HepG2 (cell line): ENCODE results near the gene COL5A2. TPM values are rescaled to one million over a fixed set of nuclear protein-coding genes. Genes with fewer than 3 reads are reported as not detected.

Source experiments
- ATAC-seq: fragments of 200-7000 bp; cut with Tn5 transposase; 3 replicates; pipeline ENCODE4 v1.9.1; 2020; ENCODE audit warnings: mild to moderate bottlenecking, moderate library complexity
- BruUV-seq: library from RNA; stranded (reverse); fragments of 400-500 nt; replicated peaks from 2 replicates; lab custom pipeline; 2021; lab: Mats Ljungman, UMichigan
- CTCF ChIA-PET: fragments of 300-600 bp; formaldehyde crosslinking; extraction: SDS; loops from one replicate; lab custom pipeline; 2021; ENCODE audit warnings: low total read pairs, inconsistent platforms, low intra/inter-chr PET ratio; lab: Yijun Ruan, JAX
- POLR2A ChIA-PET: fragments of 350-600 bp; sonication (Branson Sonifier 250); formaldehyde crosslinking; loops from one replicate; lab custom pipeline; 2020; ENCODE audit warnings: antibody characterized with exemption, inconsistent platforms; lab: Yijun Ruan, JAX
- DNase-seq: peaks from one replicate; pipeline ENCODE4 v3.0.0-alpha.2; 2015; ENCODE audit warnings: low spot score
- FAIRE-seq: peaks from 3 replicates; lab custom pipeline; 2011; peaks lifted over from hg19 to GRCh38; lab: Jason Lieb, UNC
- H2AFZ ChIP-seq: one replicate; pipeline ENCODE4 v1.6.1; 2011; ENCODE audit warnings: low read length, inconsistent platforms
- H3K27ac ChIP-seq: fragments of 300-600 bp; 3 replicates; pipeline ENCODE4 v1.8.0; 2011; ENCODE audit warnings: mixed run types, mild to moderate bottlenecking, mixed read lengths, low read length, inconsistent platforms; ENCODE audit not compliant: insufficient read depth; ENCODE audit errors: extremely low read length
- H3K27me3 ChIP-seq, 2 experiments: fragments of 200-600 bp in 1 of 2; 2 replicates in 1 of 2; 3 replicates in 1 of 2; pipeline versions ENCODE4 v1.6.0 to v1.8.0; 2011; ENCODE audit warnings: low read length in 2 of 2, mild to moderate bottlenecking in 2 of 2, moderate library complexity in 2 of 2, inconsistent platforms in 1 of 2; ENCODE audit not compliant: insufficient read depth in 2 of 2, control insufficient read depth in 1 of 2
- H3K36me3 ChIP-seq, 2 experiments: fragments of 200-600 bp in 1 of 2; replicated peaks in 1 of 2; 2 replicates in 1 of 2; 3 replicates in 1 of 2; pipeline versions ENCODE4 v1.5.1 to v1.8.0; 2011; ENCODE audit warnings: low read length in 2 of 2, inconsistent platforms in 1 of 2; ENCODE audit not compliant: insufficient read depth in 2 of 2, control insufficient read depth in 1 of 2
- H3K4me1 ChIP-seq: 2 replicates; pipeline ENCODE4 v1.5.1; 2012; ENCODE audit warnings: low read length, inconsistent platforms; ENCODE audit not compliant: insufficient read depth
- H3K4me2 ChIP-seq: 2 replicates; pipeline ENCODE4 v1.6.0; 2011; ENCODE audit warnings: low read depth, low read length, inconsistent platforms
- H3K4me3 ChIP-seq, 3 experiments: fragments of 200-600 bp in 1 of 3; sonication (generic), shearing (Covaris generic) in 1 of 3; replicated peaks in 1 of 3; 2 replicates each; pipeline ENCODE4 v1.5.1; 2011 to 2016; ENCODE audit warnings: low read length in 3 of 3, inconsistent platforms in 2 of 3, low read depth in 2 of 3, mild to moderate bottlenecking in 2 of 3, control low read depth in 1 of 3, mixed read lengths in 1 of 3; ENCODE audit not compliant: insufficient read depth in 1 of 3
- H3K79me2 ChIP-seq: one replicate; pipeline ENCODE4 v1.6.1; 2011; ENCODE audit warnings: low read length, inconsistent platforms; ENCODE audit not compliant: insufficient read depth
- H3K9ac ChIP-seq: 2 replicates; pipeline ENCODE4 v1.6.0; 2011; ENCODE audit warnings: mild to moderate bottlenecking, low read depth, low read length, inconsistent platforms; ENCODE audit not compliant: insufficient read depth
- H3K9me3 ChIP-seq: 2 replicates; pipeline ENCODE4 v1.5.1; 2012; ENCODE audit warnings: mild to moderate bottlenecking, low read length
- H4K20me1 ChIP-seq: 2 replicates; pipeline ENCODE4 v1.6.0; 2011; ENCODE audit warnings: inconsistent platforms, mild to moderate bottlenecking, low read length, moderate library complexity; ENCODE audit not compliant: insufficient read depth
- CEBPB ChIP-seq: IDR thresholded peaks from 2 replicates; pipeline ENCODE4 v1.6.1; 2011; ENCODE audit warnings: low read depth, low read length, improper control_type of control experiment, borderline replicate concordance
- FOXM1 ChIP-seq: sonication (generic); formaldehyde crosslinking; IDR thresholded peaks from 2 replicates; pipeline ENCODE4 v1.5.0; 2020; ENCODE audit warnings: missing genetic modification reagents
- TBL1XR1 ChIP-seq: fragments of 150-350 bp; IDR thresholded peaks from 2 replicates; pipeline ENCODE4 v1.6.1; 2014; ENCODE audit warnings: borderline replicate concordance, low read length; ENCODE audit not compliant: partially characterized antibody
- ZFYVE20 ChIP-seq: sonication (generic); formaldehyde crosslinking; IDR thresholded peaks from 2 replicates; pipeline ENCODE4 v1.8.0; 2023; ENCODE audit warnings: low read depth, mild to moderate bottlenecking, moderate library complexity, missing genetic modification reagents, borderline replicate concordance
- ZNF576 ChIP-seq: sonication (generic); formaldehyde crosslinking; IDR thresholded peaks from 2 replicates; pipeline ENCODE4 v1.4.0; 2020; ENCODE audit warnings: mild to moderate bottlenecking, missing genetic modification reagents
- ZNF761 ChIP-seq: sonication (generic); formaldehyde crosslinking; conservative IDR thresholded peaks from 2 replicates; pipeline ENCODE4 v1.4.0; 2020; ENCODE audit warnings: mild to moderate bottlenecking, missing genetic modification reagents
- ZNF790 ChIP-seq: sonication (generic); formaldehyde crosslinking; IDR thresholded peaks from 2 replicates; pipeline ENCODE4 v1.8.0; 2022; ENCODE audit warnings: missing genetic modification reagents, mild to moderate bottlenecking, borderline replicate concordance
- whole genome bisulfite sequencing: methylation state at CpG from one replicate; pipeline ENCODE4 v1.1.6; 2017; ENCODE audit warnings: low lambda C conversion rate; 5-methylcytosine and 5-hydroxymethylcytosine counted together
- in situ Hi-C: cut with HindIII; loops from 2 replicates; pipeline ENCODE4 v1.10.0; 2017; ENCODE audit warnings: low pct_unique_long_range_greater_than_20kb; ENCODE audit not compliant: extremely low pct_ligation_motif_present
- intact Hi-C: fragments of 100-400 bp; cut with micrococcal nuclease; formaldehyde crosslinking; loops from one replicate; pipeline ENCODE4 v1.10.0; 2022; ENCODE audit not compliant: unreplicated experiment
- polyA plus RNA-seq, 8 experiments: library from polyadenylated mRNA; depleted of rRNA in 3 of 8; stranded (reverse) in 7 of 8; unstranded in 1 of 8; fragments of >200 nt; fragmentation: Illumina TruSeq in 4 of 8; extraction: Trizol in 4 of 8; gene quantifications; 2 replicates each; pipeline versions ENCODE4 v1.2.1 to v1.2.3, GENCODE V29; 2011 to 2016; ENCODE audit warnings: low read depth in 4 of 8, missing spikeins in 1 of 8, mixed read lengths in 1 of 8; ENCODE audit not compliant: insufficient read depth in 1 of 8
- total RNA-seq, 5 experiments: library from RNA; depleted of rRNA; stranded (reverse); fragments of >200 nt; fragmentation: Illumina TruSeq; extraction: Trizol; gene quantifications; 2 replicates each; pipeline ENCODE4 v1.2.3, GENCODE V29; 2016; ENCODE audit warnings: low read depth in 1 of 5
- TF ChIP-seq, protein P1 (sequence below): sonication (generic); formaldehyde crosslinking; IDR thresholded peaks from 2 replicates; pipeline ENCODE4 v1.4.0; 2020; ENCODE audit warnings: mild to moderate bottlenecking, missing genetic modification reagents
- TF ChIP-seq, protein P2 (sequence below): sonication (generic); formaldehyde crosslinking; IDR thresholded peaks from 2 replicates; pipeline ENCODE4 v1.5.1; 2020; ENCODE audit warnings: missing genetic modification reagents, mild to moderate bottlenecking, borderline replicate concordance
- TF ChIP-seq, protein P3 (sequence below): sonication (generic); formaldehyde crosslinking; IDR thresholded peaks from 2 replicates; pipeline ENCODE4 v1.8.0; 2022; ENCODE audit warnings: mild to moderate bottlenecking, missing genetic modification reagents, borderline replicate concordance
- TF ChIP-seq, protein P4 (sequence below): sonication (generic); formaldehyde crosslinking; IDR thresholded peaks from 2 replicates; pipeline ENCODE4 v1.4.0; 2020; ENCODE audit warnings: missing genetic modification reagents

The COL5A2 gene
- total and polyA plus RNA-seq, 2 of the 13 experiments (the other 11 are each of a cell fraction or from before 2014, with no cell fraction given) = 0.83 to 1.5 TPM

- TF ChIP-seq, protein P1, sequence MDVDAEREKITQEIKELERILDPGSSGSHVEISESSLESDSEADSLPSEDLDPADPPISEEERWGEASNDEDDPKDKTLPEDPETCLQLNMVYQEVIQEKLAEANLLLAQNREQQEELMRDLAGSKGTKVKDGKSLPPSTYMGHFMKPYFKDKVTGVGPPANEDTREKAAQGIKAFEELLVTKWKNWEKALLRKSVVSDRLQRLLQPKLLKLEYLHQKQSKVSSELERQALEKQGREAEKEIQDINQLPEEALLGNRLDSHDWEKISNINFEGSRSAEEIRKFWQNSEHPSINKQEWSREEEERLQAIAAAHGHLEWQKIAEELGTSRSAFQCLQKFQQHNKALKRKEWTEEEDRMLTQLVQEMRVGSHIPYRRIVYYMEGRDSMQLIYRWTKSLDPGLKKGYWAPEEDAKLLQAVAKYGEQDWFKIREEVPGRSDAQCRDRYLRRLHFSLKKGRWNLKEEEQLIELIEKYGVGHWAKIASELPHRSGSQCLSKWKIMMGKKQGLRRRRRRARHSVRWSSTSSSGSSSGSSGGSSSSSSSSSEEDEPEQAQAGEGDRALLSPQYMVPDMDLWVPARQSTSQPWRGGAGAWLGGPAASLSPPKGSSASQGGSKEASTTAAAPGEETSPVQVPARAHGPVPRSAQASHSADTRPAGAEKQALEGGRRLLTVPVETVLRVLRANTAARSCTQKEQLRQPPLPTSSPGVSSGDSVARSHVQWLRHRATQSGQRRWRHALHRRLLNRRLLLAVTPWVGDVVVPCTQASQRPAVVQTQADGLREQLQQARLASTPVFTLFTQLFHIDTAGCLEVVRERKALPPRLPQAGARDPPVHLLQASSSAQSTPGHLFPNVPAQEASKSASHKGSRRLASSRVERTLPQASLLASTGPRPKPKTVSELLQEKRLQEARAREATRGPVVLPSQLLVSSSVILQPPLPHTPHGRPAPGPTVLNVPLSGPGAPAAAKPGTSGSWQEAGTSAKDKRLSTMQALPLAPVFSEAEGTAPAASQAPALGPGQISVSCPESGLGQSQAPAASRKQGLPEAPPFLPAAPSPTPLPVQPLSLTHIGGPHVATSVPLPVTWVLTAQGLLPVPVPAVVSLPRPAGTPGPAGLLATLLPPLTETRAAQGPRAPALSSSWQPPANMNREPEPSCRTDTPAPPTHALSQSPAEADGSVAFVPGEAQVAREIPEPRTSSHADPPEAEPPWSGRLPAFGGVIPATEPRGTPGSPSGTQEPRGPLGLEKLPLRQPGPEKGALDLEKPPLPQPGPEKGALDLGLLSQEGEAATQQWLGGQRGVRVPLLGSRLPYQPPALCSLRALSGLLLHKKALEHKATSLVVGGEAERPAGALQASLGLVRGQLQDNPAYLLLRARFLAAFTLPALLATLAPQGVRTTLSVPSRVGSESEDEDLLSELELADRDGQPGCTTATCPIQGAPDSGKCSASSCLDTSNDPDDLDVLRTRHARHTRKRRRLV (CRISPR knock-in tag) = no peak
- no peak for TF ChIP-seq CEBPB
- TF ChIP-seq ZNF761 (CRISPR knock-in tag) = no peak
- no peak for TF ChIP-seq FOXM1 (CRISPR knock-in tag)
These were observed 17.7 kb downstream of the COL5A2 start (continued) for GRCh38 chr2:189161894-189162293.

DNA sequence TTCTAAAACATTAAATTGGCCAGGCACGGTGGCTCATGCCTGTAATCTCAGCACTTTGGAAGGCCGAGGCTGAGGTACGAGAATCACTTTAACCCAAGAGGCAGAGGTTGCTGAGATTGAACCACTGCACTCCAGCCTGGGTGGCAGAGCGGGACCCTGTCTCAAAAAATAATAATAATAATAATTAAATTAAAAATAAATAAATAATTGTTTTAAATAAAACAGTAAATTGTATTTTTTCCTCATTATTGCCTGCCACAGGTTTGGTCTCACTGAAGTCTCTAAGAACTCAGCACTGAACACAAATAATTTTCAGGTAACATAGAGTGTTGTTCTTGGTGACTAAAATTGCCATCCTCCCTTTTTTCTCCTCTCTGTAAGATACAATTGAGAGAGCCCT lies 19.8 kb downstream of the COL5A2 start:
- ChIA-PET CTCF (no interaction called here), POLR2A (no interaction called here)
- no peak overlapping the region for H3K9ac ChIP-seq
- no peaks in the 10 kb centered on the region for H3K9me3 ChIP-seq
- no peaks in the 10 kb centered on the region; a peak in 1 of 5 replicates for H3K27me3 ChIP-seq
- 54% methylated on average over 4 of the region's 4 CpGs for WGBS
- ATAC-seq = no peak
- no peak for FAIRE-seq
- H3K79me2 ChIP-seq = no peaks in the 10 kb centered on the region
- no peak overlapping the region for H2AFZ ChIP-seq
- H3K4me3 ChIP-seq = no peak overlapping the region
- H3K4me1 ChIP-seq = no peaks in the 10 kb centered on the region
- H3K4me2 ChIP-seq = no peak overlapping the region
- intact Hi-C loops (no loop called here), in situ Hi-C loops (no loop called here)
- DNase-seq = no peak
- no TSS peak for BruUV-seq
- H3K36me3 ChIP-seq = no peaks in the 10 kb centered on the region
- H3K27ac ChIP-seq = no peak overlapping the region
- H4K20me1 ChIP-seq = no peaks in the 10 kb centered on the region
- TF ChIP-seq, protein P2, sequence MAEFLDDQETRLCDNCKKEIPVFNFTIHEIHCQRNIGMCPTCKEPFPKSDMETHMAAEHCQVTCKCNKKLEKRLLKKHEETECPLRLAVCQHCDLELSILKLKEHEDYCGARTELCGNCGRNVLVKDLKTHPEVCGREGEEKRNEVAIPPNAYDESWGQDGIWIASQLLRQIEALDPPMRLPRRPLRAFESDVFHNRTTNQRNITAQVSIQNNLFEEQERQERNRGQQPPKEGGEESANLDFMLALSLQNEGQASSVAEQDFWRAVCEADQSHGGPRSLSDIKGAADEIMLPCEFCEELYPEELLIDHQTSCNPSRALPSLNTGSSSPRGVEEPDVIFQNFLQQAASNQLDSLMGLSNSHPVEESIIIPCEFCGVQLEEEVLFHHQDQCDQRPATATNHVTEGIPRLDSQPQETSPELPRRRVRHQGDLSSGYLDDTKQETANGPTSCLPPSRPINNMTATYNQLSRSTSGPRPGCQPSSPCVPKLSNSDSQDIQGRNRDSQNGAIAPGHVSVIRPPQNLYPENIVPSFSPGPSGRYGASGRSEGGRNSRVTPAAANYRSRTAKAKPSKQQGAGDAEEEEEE = no peak
- TF ChIP-seq ZFYVE20 (CRISPR knock-in tag) = no peak
- no peak for TF ChIP-seq ZNF576
- TF ChIP-seq, protein P3, sequence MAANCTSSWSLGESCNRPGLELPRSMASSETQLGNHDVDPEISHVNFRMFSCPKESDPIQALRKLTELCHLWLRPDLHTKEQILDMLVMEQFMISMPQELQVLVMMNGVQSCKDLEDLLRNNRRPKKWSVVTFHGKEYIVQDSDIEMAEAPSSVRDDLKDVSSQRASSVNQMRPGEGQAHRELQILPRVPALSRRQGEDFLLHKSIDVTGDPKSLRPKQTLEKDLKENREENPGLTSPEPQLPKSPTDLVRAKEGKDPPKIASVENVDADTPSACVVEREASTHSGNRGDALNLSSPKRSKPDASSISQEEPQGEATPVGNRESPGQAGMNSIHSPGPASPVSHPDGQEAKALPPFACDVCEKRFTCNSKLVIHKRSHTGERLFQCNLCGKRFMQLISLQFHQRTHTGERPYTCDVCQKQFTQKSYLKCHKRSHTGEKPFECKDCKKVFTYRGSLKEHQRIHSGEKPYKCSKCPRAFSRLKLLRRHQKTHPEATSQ (CRISPR knock-in tag) = no peak
- no peak for TF ChIP-seq TBL1XR1
- TF ChIP-seq, protein P4, sequence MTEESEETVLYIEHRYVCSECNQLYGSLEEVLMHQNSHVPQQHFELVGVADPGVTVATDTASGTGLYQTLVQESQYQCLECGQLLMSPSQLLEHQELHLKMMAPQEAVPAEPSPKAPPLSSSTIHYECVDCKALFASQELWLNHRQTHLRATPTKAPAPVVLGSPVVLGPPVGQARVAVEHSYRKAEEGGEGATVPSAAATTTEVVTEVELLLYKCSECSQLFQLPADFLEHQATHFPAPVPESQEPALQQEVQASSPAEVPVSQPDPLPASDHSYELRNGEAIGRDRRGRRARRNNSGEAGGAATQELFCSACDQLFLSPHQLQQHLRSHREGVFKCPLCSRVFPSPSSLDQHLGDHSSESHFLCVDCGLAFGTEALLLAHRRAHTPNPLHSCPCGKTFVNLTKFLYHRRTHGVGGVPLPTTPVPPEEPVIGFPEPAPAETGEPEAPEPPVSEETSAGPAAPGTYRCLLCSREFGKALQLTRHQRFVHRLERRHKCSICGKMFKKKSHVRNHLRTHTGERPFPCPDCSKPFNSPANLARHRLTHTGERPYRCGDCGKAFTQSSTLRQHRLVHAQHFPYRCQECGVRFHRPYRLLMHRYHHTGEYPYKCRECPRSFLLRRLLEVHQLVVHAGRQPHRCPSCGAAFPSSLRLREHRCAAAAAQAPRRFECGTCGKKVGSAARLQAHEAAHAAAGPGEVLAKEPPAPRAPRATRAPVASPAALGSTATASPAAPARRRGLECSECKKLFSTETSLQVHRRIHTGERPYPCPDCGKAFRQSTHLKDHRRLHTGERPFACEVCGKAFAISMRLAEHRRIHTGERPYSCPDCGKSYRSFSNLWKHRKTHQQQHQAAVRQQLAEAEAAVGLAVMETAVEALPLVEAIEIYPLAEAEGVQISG (CRISPR knock-in tag) = no peak
- no peak for TF ChIP-seq ZNF790 (CRISPR knock-in tag)
